GM19239 (cell line): Measurements from ENCODE around the gene DDX4.

Experiments used
- DNase-seq: peaks from one replicate; pipeline ENCODE4 v3.0.0; 2011; ENCODE audit warnings: low spot score; ENCODE audit not compliant: insufficient read length
- FAIRE-seq: peaks from 2 replicates; lab custom pipeline; 2011; peaks lifted over from hg19 to GRCh38; lab: Jason Lieb, UNC

DDX4 gene

GRCh38 chr5:55817030-55817429 is 79.2 kb downstream of the DDX4 start:
- DNase-seq (no peak), FAIRE-seq (no peak)

- DNase-seq (no peak), FAIRE-seq (no peak)
Observed at GRCh38 chr5:55820488-55820887, 82.6 kb downstream of the DDX4 start.

- FAIRE-seq (no peak), DNase-seq (no peak)
Observed at GRCh38 chr5:55821731-55822512, 84.1 kb downstream of the DDX4 start.

GRCh38 chr5:55823151-55823796 is 85.4 kb downstream of the DDX4 start:
- FAIRE-seq, result no peak

GRCh38 chr5:55829956-55830355 is 92.1 kb downstream of the DDX4 start:
- no peak for DNase-seq
- no peak for FAIRE-seq

More at GRCh38 chr5:55823151-55823796, 85.4 kb downstream of the DDX4 start:
- no peak for DNase-seq

- DNase-seq (no peak), FAIRE-seq (no peak)
Observed at GRCh38 chr5:55832446-55832845, 94.6 kb downstream of the DDX4 start.

GRCh38 chr5:55836191-55836590 is 98.3 kb downstream of the DDX4 start:
- no peak for DNase-seq
- no peak for FAIRE-seq

- DNase-seq, result no peak
- no peak for FAIRE-seq
Observed at GRCh38 chr5:55841976-55842375, 104.1 kb downstream of the DDX4 start.

- no peak for FAIRE-seq
- DNase-seq, result no peak
Observed at GRCh38 chr5:55847837-55848236, 110.0 kb downstream of the DDX4 start.

- DNase-seq (no peak), FAIRE-seq (no peak)
Observed at GRCh38 chr5:55848783-55849182, 110.9 kb downstream of the DDX4 start.

- FAIRE-seq (no peak), DNase-seq (no peak)
Observed at GRCh38 chr5:55850839-55851674, 113.2 kb downstream of the DDX4 start, which contains the start of gene IL31RA. IL31RA (plus strand) TSS chr5:55851357; CDS start chr5:55851571, 214 bp downstream.

- no peak for FAIRE-seq
- DNase-seq, result no peak
Observed at GRCh38 chr5:55851675-55851979, 113.8 kb downstream of the DDX4 start.

GRCh38 chr5:55852503-55852902 is 114.6 kb downstream of the DDX4 start:
- DNase-seq (no peak), FAIRE-seq (peak; percentile 55)

- DNase-seq (no peak), FAIRE-seq (no peak)
Observed at GRCh38 chr5:55853041-55853670, 115.3 kb downstream of the DDX4 start.

- FAIRE-seq (no peak), DNase-seq (no peak)
Observed at GRCh38 chr5:55853818-55854217, 116.0 kb downstream of the DDX4 start.

- DNase-seq (no peak), FAIRE-seq (no peak)
Observed at GRCh38 chr5:55855509-55855908, 117.6 kb downstream of the DDX4 start.

GRCh38 chr5:55856516-55857246 is 118.8 kb downstream of the DDX4 start:
- DNase-seq (no peak), FAIRE-seq (no peak)

- no peak for DNase-seq
- no peak for FAIRE-seq
Observed at GRCh38 chr5:55857247-55857640, 119.4 kb downstream of the DDX4 start.

GRCh38 chr5:55858104-55858503 is 120.2 kb downstream of the DDX4 start:
- DNase-seq, result no peak
- no peak for FAIRE-seq

- DNase-seq, result no peak
- FAIRE-seq, result no peak
Observed at GRCh38 chr5:55860288-55860687, 122.4 kb downstream of the DDX4 start.
